DND-41 (cell line): ENCODE measurements around the gene HPDL.

Source experiments
- ATAC-seq: fragments of 200-7000 bp; cut with Tn5 transposase; 3 replicates; pipeline ENCODE4 v1.9.1; 2021; ENCODE audit warnings: low read depth; ENCODE audit not compliant: insufficient read depth
- DNase-seq: peaks from one replicate; pipeline ENCODE4 v3.0.0-alpha.2; 2020
- H2AFZ ChIP-seq: 2 replicates; pipeline ENCODE4 v1.6.0; 2012; ENCODE audit warnings: low read depth, low read length
- H3K27ac ChIP-seq: 2 replicates; pipeline ENCODE4 v1.5.1; 2012; ENCODE audit warnings: low read length, inconsistent platforms
- H3K27me3 ChIP-seq: fragments of 200-600 bp; sonication (generic); 2 replicates; pipeline ENCODE4 v1.6.0; 2012; ENCODE audit warnings: low read length, mild to moderate bottlenecking, inconsistent platforms; ENCODE audit not compliant: insufficient read depth, poor library complexity
- H3K36me3 ChIP-seq: 2 replicates; pipeline ENCODE4 v1.5.1; 2012; ENCODE audit warnings: low read length, inconsistent platforms; ENCODE audit not compliant: insufficient read depth
- H3K4me1 ChIP-seq: 2 replicates; pipeline ENCODE4 v1.5.1; 2012; ENCODE audit warnings: mild to moderate bottlenecking, low read length; ENCODE audit not compliant: insufficient read depth
- H3K4me2 ChIP-seq: 2 replicates; pipeline ENCODE4 v1.6.0; 2012; ENCODE audit warnings: mild to moderate bottlenecking, moderate library complexity, low read length, inconsistent platforms; ENCODE audit not compliant: insufficient read depth
- H3K4me3 ChIP-seq, 2 experiments: fragments of 200-600 bp in 1 of 2; shearing (Covaris generic) in 1 of 2; 2 replicates each; pipeline ENCODE4 v1.5.1; 2012 to 2016; ENCODE audit warnings: inconsistent platforms in 2 of 2, low read length in 2 of 2, mild to moderate bottlenecking in 2 of 2, low read depth in 1 of 2, moderate library complexity in 1 of 2
- H3K79me2 ChIP-seq: 2 replicates; pipeline ENCODE4 v1.6.0; 2012; ENCODE audit warnings: low read length, inconsistent platforms; ENCODE audit not compliant: insufficient read depth
- H3K9ac ChIP-seq: 2 replicates; pipeline ENCODE4 v1.6.0; 2012; ENCODE audit warnings: low read depth, mild to moderate bottlenecking, inconsistent platforms, low read length, moderate library complexity
- H3K9me3 ChIP-seq: 2 replicates; pipeline ENCODE4 v1.5.1; 2012; ENCODE audit warnings: low read length, moderate library complexity, mild to moderate bottlenecking, inconsistent platforms; ENCODE audit not compliant: insufficient read depth, severe bottlenecking
- H4K20me1 ChIP-seq: 2 replicates; pipeline ENCODE4 v1.6.0; 2012; ENCODE audit warnings: low read length; ENCODE audit not compliant: insufficient read depth
- CTCF ChIP-seq: IDR thresholded peaks from 2 replicates; pipeline ENCODE4 v1.5.1; 2012; ENCODE audit warnings: borderline replicate concordance, low read length, moderate library complexity, mild to moderate bottlenecking; ENCODE audit not compliant: poor library complexity, severe bottlenecking; ENCODE audit errors: extremely low read depth
- EZH2 ChIP-seq: IDR thresholded peaks from 3 replicates; pipeline ENCODE4 v1.6.1; 2012; ENCODE audit warnings: borderline replicate concordance, low read depth, mild to moderate bottlenecking, moderate library complexity, low read length, inconsistent platforms; ENCODE audit not compliant: severe bottlenecking

HPDL gene

GRCh38 chr1:45319761-45320160 lies 6.9 kb upstream of the HPDL start:
- Histone ChIP-seq H3K4me1 (no peaks in the 10 kb centered on the region), H3K9me3 (no peaks in the 10 kb centered on the region), H3K9ac (no peak overlapping the region), H2AFZ (no peak overlapping the region), H3K27me3 (no peaks in the 10 kb centered on the region), H3K27ac (no peak overlapping the region), H3K36me3 (no peaks in the 10 kb centered on the region), H3K4me2 (no peak overlapping the region), H4K20me1 (no peaks in the 10 kb centered on the region), H3K79me2 (no peaks in the 10 kb centered on the region), H3K4me3 (no peak overlapping the region)
- DNase-seq (no peak), ATAC-seq (no peak)
- TF ChIP-seq EZH2 (no peak), CTCF (no peak)

GRCh38 chr1:45321444-45321843 lies 5.3 kb upstream of the HPDL start:
- no peaks in the 10 kb centered on the region for H3K36me3 ChIP-seq
- H4K20me1 ChIP-seq, result no peaks in the 10 kb centered on the region
- no peaks in the 10 kb centered on the region for H3K27me3 ChIP-seq
- H2AFZ ChIP-seq, result no peak overlapping the region
- H3K4me1 ChIP-seq, result peaks cover 5% of the 10 kb centered on the region
- H3K9ac ChIP-seq, result no peak overlapping the region
- H3K9me3 ChIP-seq, result no peaks in the 10 kb centered on the region
- no peak overlapping the region for H3K4me2 ChIP-seq
- TF ChIP-seq CTCF (no peak), EZH2 (no peak)
- no peak for ATAC-seq
- no peaks in the 10 kb centered on the region for H3K79me2 ChIP-seq
- H3K4me3 ChIP-seq, result no peak overlapping the region
- DNase-seq, result no peak
- no peak overlapping the region for H3K27ac ChIP-seq

- ATAC-seq (no peak), DNase-seq (no peak)
- Histone ChIP-seq H3K79me2 (peaks cover 6% of the 10 kb centered on the region; the same call in 1 of the 2 replicates), H3K27me3 (no peaks in the 10 kb centered on the region), H3K27ac (no peak overlapping the region), H3K4me2 (no peak overlapping the region), H3K4me1 (peaks cover 16% of the 10 kb centered on the region), H3K4me3 (no peak overlapping the region), H4K20me1 (no peaks in the 10 kb centered on the region), H3K36me3 (no peaks in the 10 kb centered on the region), H2AFZ (no peak overlapping the region), H3K9me3 (no peaks in the 10 kb centered on the region), H3K9ac (no peak overlapping the region)
- no peak for TF ChIP-seq CTCF
These were observed 4.1 kb upstream of the HPDL start for GRCh38 chr1:45322486-45323040.
